IPS-18c (cell line): ENCODE data around the gene APBB2.

ENCODE experiments used
- H3K4me3 ChIP-seq: 2 replicates; pipeline ENCODE4 v1.7.0; 2013; ENCODE audit warnings: low read depth, mild to moderate bottlenecking, low read length, moderate library complexity; ENCODE audit not compliant: insufficient read depth
- H3K9me3 ChIP-seq: one replicate; pipeline ENCODE4 v1.6.1; 2013; ENCODE audit warnings: mild to moderate bottlenecking, low read length, moderate library complexity; ENCODE audit not compliant: control insufficient read depth, insufficient read depth

APBB2 gene

GRCh38 chr4:40971338-40971737 lies 243.0 kb downstream of the APBB2 start:
- Histone ChIP-seq H3K9me3 (no peaks in the 10 kb centered on the region), H3K4me3 (no peak overlapping the region)

- no peak overlapping the region for H3K4me3 ChIP-seq
- no peaks in the 10 kb centered on the region for H3K9me3 ChIP-seq
These were observed 244.8 kb downstream of the APBB2 start for GRCh38 chr4:40969501-40969900.

DNA sequence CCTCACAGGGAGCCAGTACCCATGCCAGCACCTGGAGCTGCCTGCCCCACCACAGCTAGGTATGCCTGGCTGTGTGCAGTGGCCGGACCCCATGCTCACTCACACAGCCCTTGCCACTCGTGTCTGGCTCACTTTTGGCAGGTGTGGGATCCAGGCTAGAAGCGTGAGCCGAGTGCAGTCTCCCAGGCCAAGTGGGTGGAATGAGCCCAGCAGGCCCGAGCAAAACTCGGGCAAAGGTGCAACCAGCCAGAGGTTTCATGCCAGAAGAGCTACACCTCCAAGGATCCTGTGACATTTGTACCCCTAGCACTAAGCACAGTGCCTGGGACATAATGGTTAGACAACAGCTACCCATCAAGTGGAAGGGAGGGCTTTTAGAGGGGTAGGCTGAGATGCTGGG lies 246.8 kb downstream of the APBB2 start:
- Histone ChIP-seq H3K4me3 (no peak overlapping the region), H3K9me3 (no peaks in the 10 kb centered on the region)

DNA sequence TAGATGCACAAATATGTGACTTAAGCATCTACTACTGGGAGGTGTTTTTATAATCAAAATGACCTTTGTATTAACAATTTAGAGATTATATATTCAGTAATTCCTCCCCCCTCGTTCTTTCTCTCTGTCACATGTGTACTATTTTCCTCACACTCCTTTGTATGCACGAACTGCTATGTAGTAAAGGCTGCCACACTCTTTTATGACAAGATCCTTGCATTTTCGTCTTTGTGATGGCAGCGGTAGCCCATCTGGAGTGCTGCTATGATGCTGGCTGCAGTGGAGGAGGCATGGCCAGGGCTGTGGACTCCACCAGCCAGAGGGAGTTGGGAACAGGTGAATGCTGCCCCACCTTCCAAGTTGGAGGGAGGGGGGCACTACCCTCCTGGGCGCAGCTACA lies 248.3 kb downstream of the APBB2 start:
- Histone ChIP-seq H3K9me3 (no peaks in the 10 kb centered on the region), H3K4me3 (no peak overlapping the region)

DNA sequence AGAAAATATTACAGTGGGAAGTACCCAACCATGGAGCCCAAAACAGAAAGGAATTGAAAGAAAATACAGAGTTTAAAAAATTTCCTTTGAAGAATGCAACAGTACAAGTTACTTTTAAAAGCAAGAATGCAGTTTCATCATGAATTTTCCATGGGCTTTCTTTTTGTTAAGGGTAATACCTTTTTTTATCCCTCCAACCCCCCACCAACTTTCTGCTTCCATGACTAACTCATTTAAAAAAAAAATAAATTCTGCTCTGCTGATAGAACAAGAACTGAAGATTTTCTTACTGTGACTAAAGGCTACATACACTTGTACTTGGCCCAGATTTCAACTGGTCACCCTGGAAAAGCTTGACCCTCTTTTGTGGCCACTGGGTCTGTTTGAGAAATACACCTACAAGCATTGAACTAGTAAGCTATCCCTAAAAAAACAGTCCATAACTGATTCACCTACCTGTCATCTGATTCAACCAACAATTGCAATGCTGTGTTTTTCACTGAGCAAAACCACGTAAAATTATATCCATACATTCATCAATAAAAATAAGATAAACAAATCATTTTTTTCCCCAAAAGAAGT lies 250.4 kb downstream of the APBB2 start:
- H3K4me3 ChIP-seq: no peak overlapping the region

GRCh38 chr4:40962551-40963180 lies 251.7 kb downstream of the APBB2 start:
- H3K4me3 ChIP-seq: no peak overlapping the region
- H3K9me3 ChIP-seq: no peaks in the 10 kb centered on the region

More for the DNA sequence above, 250.4 kb downstream of the APBB2 start:
- no peaks in the 10 kb centered on the region for H3K9me3 ChIP-seq

- Histone ChIP-seq H3K9me3 (no peaks in the 10 kb centered on the region), H3K4me3 (no peak overlapping the region)
These were observed 253.4 kb downstream of the APBB2 start for GRCh38 chr4:40960941-40961340.

- Histone ChIP-seq H3K4me3 (no peak overlapping the region), H3K9me3 (no peaks in the 10 kb centered on the region)
These were observed 257.1 kb downstream of the APBB2 start for GRCh38 chr4:40957281-40957680.

- no peaks in the 10 kb centered on the region for H3K9me3 ChIP-seq
These were observed 257.6 kb downstream of the APBB2 start for GRCh38 chr4:40956721-40957255.

GRCh38 chr4:40954088-40954668 lies 260.2 kb downstream of the APBB2 start:
- Histone ChIP-seq H3K9me3 (no peaks in the 10 kb centered on the region), H3K4me3 (no peak overlapping the region)

More at GRCh38 chr4:40956721-40957255, 257.6 kb downstream of the APBB2 start:
- H3K4me3 ChIP-seq: no peak overlapping the region

- H3K4me3 ChIP-seq: no peak overlapping the region
These were observed 260.9 kb downstream of the APBB2 start for GRCh38 chr4:40953283-40954087.

DNA sequence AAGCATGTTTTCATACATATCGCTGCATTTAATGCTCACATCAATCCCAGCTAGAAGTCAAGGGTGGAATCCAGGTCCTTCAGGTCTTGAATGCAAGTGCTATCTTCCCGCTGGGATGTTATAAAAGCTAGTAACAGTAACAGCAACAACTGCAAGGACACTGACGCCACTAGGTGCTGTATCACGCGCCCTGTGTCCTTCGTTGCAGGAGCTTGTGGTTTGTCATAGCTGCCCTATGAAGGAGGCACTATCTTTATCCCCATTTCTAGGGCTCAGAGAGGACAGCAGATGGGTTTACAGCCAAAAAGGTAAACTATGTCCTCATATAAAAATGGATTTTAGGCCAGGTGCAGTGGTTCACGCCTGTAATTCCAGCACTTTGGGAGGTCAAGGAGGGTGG lies 261.7 kb downstream of the APBB2 start:
- Histone ChIP-seq H3K4me3 (no peak overlapping the region), H3K9me3 (no peaks in the 10 kb centered on the region)

More at GRCh38 chr4:40953283-40954087, 260.9 kb downstream of the APBB2 start:
- H3K9me3 ChIP-seq: no peaks in the 10 kb centered on the region

GRCh38 chr4:40952217-40952616 lies 262.1 kb downstream of the APBB2 start:
- Histone ChIP-seq H3K9me3 (no peaks in the 10 kb centered on the region), H3K4me3 (no peak overlapping the region)

- Histone ChIP-seq H3K4me3 (no peak overlapping the region), H3K9me3 (no peaks in the 10 kb centered on the region)
These were observed 263.3 kb downstream of the APBB2 start for GRCh38 chr4:40951026-40951425.

GRCh38 chr4:40949358-40950100 lies 264.8 kb downstream of the APBB2 start:
- Histone ChIP-seq H3K9me3 (no peaks in the 10 kb centered on the region), H3K4me3 (no peak overlapping the region)

DNA sequence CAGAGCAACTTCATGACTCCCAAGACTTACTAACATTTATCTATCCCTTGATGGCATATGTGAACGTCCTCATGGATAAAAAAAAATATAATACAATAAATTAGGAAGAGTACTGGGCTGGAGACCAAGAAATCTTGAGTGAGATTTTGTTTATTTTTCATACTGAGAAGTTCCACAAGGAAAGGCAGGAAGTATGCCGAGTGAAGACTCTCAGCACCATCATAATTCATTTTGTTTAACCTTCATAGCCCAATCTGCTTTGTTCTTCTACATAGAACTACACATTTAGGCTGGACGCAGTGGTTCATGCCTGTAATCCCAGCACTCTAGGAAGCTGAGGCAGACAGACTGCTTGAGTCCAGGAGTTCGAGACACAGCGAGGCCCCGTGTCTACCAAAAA lies 266.3 kb downstream of the APBB2 start:
- Histone ChIP-seq H3K4me3 (no peak overlapping the region), H3K9me3 (no peaks in the 10 kb centered on the region)

GRCh38 chr4:40946652-40947051 lies 267.7 kb downstream of the APBB2 start:
- H3K9me3 ChIP-seq: no peaks in the 10 kb centered on the region
- H3K4me3 ChIP-seq: no peak overlapping the region
